GM13977 (cell line): ENCODE results near the gene USP9X.

Experiments
- DNase-seq: peaks from one replicate; pipeline ENCODE4 v3.0.0; 2012; ENCODE audit warnings: low spot score
- in situ Hi-C: fragments of 300-500 bp; cut with MboI; formaldehyde crosslinking; loops from one replicate; pipeline ENCODE4 v1.12.0; 2022; ENCODE audit warnings: low sequenced_read_pairs, low pct_unique_long_range_greater_than_20kb, mixed read lengths, inconsistent platforms; ENCODE audit not compliant: unreplicated experiment
- TF ChIP-seq, protein P1 (sequence below): IDR thresholded peaks from 2 replicates; pipeline ENCODE4 v1.5.1; 2012; ENCODE audit warnings: mild to moderate bottlenecking, control low read depth; ENCODE audit not compliant: insufficient read depth; ENCODE audit errors: extremely low read depth, missing control alignments

The USP9X gene

DNA sequence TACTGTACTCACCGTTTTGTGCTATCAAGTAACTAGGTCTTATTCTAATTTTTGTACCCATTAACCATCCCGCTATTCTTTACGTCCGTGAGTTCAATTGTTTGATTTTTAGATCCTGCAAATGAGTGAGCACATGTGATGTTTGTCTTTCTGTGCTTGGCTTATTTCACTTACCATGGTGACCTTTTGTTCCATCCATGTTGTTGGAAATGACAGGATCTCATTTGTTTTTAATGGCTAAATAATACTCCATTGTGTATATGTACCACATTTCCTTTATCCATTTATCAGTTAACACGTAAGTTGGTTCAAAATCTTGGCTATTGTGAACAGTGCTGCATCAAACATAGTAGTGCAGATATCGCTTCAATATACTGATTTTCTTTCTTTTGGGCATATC lies 48.3 kb downstream of the USP9X start:
- in situ Hi-C loops: loop anchor here (25.0 kb wide), 1 partner anchor 471 kb away; no protein-coding TSS in a partner anchor
- no peak for DNase-seq
- TF ChIP-seq, protein P1, sequence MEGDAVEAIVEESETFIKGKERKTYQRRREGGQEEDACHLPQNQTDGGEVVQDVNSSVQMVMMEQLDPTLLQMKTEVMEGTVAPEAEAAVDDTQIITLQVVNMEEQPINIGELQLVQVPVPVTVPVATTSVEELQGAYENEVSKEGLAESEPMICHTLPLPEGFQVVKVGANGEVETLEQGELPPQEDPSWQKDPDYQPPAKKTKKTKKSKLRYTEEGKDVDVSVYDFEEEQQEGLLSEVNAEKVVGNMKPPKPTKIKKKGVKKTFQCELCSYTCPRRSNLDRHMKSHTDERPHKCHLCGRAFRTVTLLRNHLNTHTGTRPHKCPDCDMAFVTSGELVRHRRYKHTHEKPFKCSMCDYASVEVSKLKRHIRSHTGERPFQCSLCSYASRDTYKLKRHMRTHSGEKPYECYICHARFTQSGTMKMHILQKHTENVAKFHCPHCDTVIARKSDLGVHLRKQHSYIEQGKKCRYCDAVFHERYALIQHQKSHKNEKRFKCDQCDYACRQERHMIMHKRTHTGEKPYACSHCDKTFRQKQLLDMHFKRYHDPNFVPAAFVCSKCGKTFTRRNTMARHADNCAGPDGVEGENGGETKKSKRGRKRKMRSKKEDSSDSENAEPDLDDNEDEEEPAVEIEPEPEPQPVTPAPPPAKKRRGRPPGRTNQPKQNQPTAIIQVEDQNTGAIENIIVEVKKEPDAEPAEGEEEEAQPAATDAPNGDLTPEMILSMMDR: no peak

DNA sequence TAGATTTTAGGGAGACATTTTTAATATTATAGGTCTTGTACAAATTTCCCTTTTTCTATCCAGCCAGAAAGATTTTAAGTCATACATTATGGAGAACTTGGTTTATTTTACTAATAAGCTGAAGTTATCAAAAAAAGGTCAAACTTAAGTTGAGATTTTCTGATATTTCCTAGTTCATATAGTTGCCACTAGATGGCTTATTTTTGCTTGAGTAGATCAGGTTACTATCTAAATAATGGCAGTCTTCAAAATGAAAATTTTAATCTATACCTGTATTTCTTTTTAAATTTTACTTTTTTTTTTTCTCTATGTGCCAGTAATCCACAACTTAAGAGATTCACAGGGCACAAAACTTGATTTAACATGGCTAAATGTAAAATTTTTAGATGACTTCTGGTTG lies 52.3 kb downstream of the USP9X start:
- DNase-seq: no peak
- in situ Hi-C loops: loop anchor here (25.0 kb wide), 1 partner anchor 475 kb away; no protein-coding TSS in a partner anchor
- TF ChIP-seq, protein P1: peak; percentile 47

DNA sequence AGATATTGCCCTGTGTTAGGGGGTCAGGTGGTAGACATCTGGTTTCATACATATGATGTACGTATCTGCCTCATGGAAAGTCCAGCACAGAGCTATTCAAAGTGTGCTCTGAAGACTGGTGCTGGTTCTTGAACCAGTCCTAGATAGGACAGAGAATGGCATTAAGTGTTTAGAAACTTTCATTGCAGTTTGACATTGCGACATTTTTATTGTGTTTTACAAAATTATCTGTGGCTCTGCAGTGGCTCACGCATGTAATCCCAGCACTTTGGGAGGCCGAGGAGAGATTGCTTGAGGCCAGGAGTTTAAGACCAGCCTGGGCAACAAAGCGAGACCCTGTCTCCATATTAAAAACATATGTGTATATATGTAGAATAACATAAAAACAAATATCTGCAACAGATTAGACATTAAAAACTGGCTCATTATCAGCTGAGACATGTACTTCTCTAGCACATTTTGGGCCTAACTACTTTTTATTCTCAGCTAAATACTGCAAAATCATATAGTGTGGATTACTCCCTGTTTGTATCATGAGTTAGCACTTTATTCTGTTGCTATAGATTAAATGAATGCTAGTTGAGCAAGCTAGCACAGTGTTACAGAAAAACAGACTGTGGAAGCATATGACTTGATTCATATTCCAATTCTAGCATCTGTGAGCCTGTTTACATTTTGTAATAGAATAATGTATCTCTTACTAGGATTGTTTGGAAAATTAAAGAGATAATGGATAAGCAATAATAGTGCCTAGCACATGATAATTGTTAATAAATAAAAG lies 57.1 kb downstream of the USP9X start:
- TF ChIP-seq, protein P1: no peak
- DNase-seq: no peak
- in situ Hi-C loops: loop anchor here (25.0 kb wide), 1 partner anchor 480 kb away; no protein-coding TSS in a partner anchor

DNA sequence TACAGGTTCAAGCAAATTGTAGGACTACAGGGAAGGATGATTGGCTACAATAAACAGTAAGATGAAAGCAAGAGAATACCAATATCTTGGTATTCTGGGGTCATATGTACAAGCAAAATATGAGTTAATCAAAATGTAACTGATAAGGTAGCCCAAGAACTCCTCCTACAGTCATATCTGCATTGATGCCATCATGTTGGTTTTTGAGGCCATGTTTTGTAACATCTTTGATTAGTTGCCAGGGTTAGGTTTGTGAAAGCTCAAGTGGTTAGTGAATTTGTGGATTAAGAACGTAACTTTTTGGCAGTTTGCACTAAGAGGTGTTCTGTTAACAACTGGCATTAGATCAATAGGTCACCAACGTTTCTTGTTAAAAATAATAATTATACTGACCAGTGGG lies 59.6 kb downstream of the USP9X start:
- in situ Hi-C loops: loop anchor here (25.0 kb wide), 1 partner anchor 483 kb away; no protein-coding TSS in a partner anchor
- TF ChIP-seq, protein P1: no peak
- no peak for DNase-seq

DNA sequence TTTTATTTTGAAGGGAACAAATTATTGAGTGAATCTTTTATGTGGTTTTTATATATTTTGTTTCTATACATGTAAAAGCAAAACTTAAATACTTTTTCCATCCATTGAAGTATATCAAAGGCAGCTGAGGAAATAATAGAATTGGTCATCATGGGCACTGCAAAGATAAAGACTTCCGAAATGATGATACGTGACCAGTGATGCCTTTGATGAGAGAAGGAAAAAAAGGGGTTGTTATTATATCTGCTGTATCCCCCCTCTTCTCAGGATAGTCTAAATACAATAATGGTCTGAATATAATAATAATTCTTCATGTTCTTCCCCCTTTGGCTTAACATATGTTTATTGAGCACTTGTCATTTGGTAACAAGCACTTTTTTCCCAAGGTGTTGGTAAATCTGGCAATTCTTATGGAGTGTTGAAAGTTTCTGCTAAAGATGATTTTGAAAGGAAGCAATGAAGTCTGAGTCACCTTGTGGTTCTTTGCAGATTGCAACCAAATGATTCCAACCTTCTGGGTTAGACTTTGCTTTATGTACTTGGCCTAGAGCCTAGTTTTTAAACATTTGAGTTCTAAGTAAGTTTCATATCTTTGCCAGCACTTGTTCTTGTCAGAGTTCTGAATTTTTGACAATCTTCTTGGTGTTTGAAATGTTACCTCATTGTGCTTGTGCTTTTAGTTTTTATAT lies 60.8 kb downstream of the USP9X start:
- TF ChIP-seq, protein P1: no peak
- in situ Hi-C loops: loop anchor here (25.0 kb wide), 1 partner anchor 484 kb away; no protein-coding TSS in a partner anchor
- no peak for DNase-seq

DNA sequence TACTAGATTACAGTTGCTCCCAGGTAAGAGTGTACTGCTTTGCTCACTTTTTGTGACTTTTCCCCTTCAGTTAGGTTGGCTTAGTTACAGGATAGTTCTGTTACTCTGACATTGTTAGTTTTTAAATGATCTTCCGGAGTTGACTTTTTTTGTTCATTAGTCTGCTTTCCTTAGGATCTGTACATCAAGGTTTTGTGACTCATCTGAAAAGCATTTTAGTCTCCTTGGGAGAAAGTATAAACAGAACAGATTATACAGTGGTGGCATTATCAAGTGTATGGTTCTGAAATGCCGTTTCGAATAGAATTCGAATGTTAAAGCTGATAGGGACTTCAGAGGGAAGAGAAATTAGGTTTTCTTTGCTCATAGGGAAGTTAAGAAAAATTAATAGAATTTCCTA lies 63.3 kb downstream of the USP9X start:
- TF ChIP-seq, protein P1: no peak
- no peak for DNase-seq
- in situ Hi-C loops: loop anchor here (25.0 kb wide), 1 partner anchor 486 kb away; no protein-coding TSS in a partner anchor
